A673 (cell line): Measurements from ENCODE around the gene LGR6.

ENCODE experiments used
- EZH2 ChIP-seq: fragments of 200-600 bp; sonication (generic); IDR thresholded peaks from 2 replicates; pipeline ENCODE4 v1.6.1; 2017; ENCODE audit warnings: borderline replicate concordance, low read depth, mild to moderate bottlenecking, mixed read lengths, antibody characterized with exemption, low read length; ENCODE audit not compliant: poor library complexity, severe bottlenecking
- TF ChIP-seq, protein P1 (sequence below): fragments of 300-800, 200-600 bp; sonication (generic); conservative IDR thresholded peaks from 2 replicates; pipeline ENCODE4 v1.5.1; 2017; ENCODE audit warnings: low read depth, mild to moderate bottlenecking, antibody characterized with exemption, low read length, moderate library complexity, mixed read lengths

GRCh38 chr1:202153284-202153683 is 40.3 kb upstream of the LGR6 start:
- TF ChIP-seq, protein P1, sequence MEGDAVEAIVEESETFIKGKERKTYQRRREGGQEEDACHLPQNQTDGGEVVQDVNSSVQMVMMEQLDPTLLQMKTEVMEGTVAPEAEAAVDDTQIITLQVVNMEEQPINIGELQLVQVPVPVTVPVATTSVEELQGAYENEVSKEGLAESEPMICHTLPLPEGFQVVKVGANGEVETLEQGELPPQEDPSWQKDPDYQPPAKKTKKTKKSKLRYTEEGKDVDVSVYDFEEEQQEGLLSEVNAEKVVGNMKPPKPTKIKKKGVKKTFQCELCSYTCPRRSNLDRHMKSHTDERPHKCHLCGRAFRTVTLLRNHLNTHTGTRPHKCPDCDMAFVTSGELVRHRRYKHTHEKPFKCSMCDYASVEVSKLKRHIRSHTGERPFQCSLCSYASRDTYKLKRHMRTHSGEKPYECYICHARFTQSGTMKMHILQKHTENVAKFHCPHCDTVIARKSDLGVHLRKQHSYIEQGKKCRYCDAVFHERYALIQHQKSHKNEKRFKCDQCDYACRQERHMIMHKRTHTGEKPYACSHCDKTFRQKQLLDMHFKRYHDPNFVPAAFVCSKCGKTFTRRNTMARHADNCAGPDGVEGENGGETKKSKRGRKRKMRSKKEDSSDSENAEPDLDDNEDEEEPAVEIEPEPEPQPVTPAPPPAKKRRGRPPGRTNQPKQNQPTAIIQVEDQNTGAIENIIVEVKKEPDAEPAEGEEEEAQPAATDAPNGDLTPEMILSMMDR = no peak
- no peak for TF ChIP-seq EZH2
